Ammon's horn (tissue), 1 donor: ENCODE data around the gene FGF23.

Source experiments
- DNase-seq: peaks from one replicate; pipeline ENCODE4 v3.0.0-alpha.2; 2016; ENCODE audit warnings: low spot score

Gene FGF23

DNA sequence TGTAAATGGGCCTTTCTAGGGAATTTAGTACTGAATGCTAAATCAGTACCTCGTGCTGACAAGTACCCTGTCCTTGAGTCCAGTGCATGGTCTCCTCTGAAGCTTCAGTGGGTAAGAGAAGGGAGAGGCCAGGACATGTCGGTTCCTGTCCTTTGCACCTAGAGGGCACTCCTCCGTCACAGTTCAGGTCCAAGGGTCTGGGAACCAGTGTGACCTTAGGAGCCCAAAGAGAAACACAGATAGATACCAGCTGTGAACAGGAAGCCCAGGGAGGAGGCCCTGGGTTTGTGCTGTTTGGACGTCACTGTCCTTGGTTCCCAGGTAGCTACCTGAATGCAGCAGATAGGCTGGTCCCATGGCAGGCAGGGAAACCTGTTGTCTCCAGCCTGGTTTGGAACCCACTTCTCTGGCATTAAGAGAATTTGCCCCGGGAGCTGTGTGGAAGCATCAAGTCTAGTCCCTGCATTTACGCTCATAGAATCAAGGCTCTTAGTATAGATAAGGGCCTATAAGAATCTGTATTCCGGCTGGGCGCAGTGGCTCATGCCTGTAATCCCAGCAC, 3.9 kb upstream of the FGF23 start:
- DNase-seq: no peak

DNA sequence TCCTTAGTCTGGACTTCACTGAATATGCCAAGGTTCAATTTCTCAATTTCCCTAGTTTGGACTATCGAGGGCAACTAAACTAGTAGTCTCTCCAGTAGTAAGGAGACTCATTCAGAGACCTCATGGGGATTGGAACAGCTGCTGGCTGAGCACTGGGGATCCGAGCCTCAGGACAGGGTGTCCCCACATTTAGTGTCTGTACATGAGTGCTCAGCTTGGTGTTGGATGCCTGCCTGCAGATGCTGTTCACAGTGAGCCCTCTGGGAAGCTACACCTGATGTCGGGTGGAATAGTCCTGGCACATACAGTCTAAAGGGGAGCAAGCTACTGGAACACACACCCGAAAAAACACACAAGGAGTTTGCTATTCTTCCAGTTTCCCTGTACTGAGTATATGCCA, 820 bp upstream of the FGF23 start:
- no peak for DNase-seq

DNA sequence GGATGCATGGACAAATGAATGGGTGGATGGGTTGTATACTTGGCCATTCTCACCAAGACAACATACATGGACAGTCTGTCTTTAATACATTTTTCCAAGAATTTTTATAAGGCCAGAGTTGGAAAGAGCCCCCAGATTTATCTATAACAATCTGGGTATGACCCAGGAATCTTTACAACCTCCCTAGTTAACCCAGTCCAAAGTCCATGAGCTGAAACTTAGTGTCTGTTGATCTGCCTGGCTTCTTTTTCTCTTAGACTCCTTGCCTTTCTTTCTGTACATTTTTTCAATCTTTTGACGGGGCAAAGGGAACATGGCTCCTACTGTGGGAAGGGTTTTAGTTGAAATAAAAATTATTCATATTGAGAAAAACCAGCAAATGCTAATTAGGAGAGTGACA, 740 bp downstream of the FGF23 start:
- DNase-seq: no peak

DNA sequence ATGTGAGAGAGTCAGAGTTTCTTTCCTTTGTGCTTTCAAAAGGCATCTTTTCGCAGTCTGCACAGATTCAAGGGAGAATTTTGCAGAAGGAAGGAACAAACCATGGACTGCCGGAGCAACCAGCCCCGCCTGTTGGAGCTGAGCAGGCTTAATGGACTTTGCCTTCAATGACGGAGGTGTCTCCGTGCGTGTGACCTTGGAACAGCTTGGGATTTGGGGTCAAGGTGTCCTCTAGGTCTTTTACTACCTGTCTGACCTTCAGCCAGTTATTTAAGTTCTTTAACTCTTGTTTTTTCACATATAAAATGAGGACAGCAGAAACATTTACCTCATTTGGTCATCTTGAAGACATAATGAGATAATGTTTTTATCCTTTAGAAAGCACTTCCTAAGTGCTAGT, 4.1 kb downstream of the FGF23 start:
- DNase-seq: no peak

DNA sequence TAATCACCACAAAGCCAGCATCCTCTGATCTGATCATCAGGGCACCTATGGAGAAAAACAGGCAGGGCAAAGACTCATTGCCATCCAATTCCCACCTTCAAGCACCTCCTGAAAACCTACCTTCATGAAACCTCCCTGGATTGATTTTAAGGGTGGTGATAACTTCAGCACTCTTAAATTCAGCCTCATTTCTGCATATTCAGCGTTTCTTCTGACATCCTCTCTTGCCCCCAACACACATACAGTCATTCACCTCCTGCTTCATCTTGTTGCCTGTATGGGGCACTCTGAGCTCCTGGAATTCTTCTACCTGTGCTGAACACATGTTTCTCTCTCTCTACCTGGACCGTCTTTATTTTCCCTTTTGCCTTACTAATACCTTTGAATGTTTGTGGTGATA, 6.9 kb downstream of the FGF23 start:
- no peak for DNase-seq

DNA sequence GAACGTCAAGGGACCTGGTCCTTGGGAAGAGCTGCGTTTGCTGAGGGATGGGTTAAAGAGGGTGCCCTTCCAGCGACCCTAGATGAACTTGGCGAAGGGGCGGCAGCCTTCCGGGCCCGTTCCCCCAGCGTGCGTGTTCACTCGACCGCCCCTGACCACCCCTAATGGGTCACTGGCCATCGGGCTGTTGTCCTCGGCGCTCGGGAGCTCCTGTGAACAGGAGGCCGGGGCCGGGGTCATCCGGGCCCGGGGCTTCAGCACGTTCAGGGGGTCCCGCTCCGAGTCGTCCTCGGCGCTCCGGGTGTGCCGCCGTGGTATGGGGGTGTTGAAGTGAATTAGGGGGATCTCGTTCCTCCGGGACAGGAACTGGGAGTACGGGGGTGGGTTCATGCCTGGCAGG, 9.2 kb downstream of the FGF23 start:
- DNase-seq: no peak

DNA sequence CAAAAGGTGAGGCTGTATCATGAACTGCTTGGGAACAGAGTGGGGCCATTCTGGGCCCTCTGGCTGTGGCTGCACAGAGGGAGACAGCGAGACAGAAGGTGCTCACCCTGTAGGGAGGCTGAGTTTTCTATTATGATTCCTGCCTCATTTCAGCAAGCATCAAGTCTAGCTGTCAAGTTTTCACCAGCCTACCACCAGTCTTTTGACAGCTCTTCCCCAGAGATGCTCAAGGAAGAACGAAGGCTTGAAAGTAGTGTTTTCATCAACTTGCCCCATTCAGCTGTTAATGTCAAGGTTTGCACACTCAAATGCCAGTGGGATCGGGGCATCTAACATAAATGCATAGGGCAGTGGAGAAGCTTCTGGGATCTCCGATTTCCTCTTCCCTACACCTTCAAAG, 10.0 kb downstream of the FGF23 start:
- no peak for DNase-seq

DNA sequence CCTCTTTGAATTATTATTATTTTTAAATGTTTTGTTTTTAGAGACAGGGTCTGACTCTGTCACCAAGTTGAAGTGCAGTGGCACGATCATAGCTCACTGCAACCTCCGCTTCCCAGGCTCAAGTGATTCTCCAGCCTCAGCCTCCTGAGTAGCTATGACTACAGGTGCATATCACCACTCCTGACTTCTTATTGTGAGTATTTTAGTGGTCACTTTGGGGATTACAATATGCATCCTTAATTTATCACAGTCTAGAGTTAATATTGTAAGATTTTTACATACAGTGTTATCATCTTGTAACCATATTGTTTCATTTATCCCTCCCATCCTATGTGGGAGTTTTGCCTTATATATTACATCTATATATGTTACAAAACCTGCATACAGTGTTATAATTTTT, 13.4 kb downstream of the FGF23 start:
- DNase-seq: no peak

DNA sequence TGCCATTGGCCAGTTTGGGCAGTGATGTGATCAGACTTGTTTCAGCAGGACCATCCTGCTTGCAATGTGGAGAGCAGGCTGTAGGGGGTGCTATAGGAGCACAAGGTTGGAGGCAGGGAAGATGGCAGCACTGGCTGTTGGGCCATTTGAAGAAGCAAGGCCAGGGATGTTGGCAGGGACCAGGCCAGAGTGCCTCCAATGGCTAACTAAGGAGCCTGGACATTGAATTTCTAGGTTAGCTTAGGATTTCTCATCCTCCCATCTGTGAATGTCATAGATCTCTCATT, 23.5 kb downstream of the FGF23 start:
- no peak for DNase-seq

DNA sequence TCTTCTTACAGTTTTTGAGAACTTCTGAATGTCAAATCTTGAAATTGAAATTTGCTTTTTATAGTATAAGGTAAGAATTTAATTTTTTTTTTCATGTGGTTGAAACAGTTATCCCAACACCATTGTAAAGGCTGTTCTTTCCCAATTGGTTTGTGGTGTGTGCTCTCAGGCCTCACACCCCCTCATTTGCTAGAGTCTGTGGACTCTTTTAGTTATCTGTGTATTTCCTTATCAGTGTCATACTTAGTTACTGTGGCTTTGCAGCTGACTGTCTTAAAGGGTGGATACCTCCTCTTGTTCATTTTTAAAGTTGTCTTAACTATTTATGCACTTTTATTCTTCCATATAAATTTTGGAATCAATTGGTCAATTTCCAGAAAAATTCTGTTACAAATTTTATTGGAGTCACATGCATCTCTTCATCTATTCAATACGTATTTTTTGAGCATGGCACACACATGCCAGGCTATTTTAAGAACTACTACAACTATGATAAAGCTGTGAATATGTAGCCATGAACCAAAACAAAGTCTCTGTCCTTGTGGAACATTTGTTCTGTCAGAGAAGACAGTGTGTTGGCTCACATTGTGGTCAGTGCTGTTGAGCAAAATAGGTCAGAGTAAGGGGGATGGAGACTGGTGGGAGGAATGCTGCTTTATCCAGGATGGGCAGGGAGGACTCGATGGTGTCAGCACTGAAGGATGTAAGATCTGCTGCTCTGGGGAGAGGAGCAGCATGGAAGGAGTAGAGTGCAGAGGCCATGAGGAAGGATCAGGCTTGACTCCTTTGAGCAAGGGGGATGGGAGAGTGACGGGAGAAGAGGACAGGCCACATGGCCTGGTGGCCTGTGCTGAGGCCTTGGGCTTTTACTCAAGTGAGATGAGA, 24.1 kb downstream of the FGF23 start:
- no peak for DNase-seq

DNA sequence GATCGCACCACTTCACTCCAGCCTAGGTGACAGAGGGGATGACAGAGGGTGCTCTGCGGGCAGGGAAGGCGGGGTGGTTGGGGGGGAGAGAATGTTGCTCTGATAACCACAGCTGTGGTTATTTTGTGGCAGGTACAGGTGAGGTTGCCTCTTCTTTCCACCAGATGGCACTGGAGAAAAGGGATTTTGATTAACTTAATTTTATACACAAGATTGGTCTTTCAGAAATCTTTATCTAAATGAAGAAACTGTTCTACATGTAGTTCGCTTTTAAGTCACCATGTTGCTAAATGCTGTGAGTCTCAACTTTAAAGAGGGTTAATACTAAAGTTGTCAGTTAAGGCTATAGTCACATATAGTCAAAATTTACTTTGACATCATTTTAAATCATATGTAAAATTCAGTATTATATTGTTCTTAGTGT, 25.7 kb downstream of the FGF23 start:
- DNase-seq: no peak

DNA sequence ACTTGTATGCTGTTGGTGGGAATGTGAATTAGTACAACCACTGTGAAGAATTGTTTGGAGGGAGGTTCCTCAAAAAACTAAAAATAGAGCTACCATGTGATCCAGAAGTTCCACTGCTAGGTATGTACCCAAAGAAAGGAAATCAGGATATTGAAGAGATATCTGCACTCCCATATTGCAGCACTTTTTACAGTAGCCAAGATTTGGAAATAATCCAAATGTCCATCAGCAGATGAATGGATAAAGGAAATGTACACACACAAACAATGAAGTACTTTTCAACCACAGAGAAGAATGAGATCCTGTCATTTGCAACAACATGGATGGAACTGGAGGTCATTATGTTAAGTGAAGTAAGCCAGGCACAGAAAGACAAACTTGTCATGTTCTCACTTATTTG, 32.6 kb downstream of the FGF23 start:
- DNase-seq: no peak

DNA sequence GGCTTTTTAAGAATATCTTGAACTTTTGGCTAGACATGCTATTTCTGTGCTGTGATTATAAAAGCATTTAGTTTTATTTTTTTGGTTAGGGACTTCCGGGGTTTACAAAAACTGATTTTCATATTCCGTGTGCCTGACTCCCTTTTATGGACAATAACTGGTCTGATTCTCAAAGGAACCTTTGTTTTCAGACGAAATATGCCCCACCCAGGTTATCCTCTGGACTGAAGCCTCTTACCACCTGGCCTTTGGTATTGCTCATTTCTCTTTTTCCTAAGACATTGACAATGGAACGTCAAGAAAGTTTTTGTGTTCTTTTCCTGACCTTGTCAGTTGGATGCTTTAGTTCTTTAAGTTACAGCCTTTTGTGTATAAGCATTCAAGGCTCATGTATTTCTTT, 47.7 kb downstream of the FGF23 start:
- no peak for DNase-seq

DNA sequence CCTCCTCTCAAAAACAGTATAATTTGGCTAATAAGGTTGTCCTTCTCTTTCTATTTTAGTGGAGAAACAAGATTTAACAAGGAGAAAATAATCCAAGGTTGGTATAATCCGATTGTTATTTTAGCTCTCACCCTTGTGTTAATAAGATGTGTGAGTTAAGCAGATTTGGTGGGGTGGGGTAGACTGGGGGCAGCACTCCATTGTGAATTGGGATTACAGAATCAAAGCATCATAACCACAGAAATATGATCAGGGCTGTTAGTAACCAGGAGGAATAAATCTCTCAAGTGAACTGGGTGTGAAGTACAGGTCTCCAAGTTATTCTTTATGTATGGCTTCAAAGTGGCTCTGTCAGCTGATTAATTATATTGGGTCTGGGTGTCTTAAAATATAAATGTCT, 48.3 kb downstream of the FGF23 start:
- no peak for DNase-seq

DNA sequence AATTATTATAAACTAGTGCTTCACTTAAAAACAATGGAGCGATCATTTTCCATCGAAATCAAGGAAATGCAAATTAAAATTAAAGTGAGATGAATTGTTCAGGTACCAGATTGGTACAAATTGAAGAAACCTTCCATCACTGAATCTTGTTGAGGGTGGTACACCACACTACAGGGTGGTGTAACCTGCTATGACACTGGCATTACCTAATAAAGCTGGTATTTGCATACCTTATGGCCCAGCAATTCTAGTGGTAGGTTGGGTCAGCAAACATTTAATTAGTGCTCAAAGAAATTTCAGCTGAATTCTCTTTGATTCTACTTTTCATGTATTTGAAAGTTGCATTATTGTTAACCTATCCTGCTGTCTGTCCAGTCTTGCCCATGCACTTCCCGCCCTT, 49.3 kb downstream of the FGF23 start:
- DNase-seq: no peak

DNA sequence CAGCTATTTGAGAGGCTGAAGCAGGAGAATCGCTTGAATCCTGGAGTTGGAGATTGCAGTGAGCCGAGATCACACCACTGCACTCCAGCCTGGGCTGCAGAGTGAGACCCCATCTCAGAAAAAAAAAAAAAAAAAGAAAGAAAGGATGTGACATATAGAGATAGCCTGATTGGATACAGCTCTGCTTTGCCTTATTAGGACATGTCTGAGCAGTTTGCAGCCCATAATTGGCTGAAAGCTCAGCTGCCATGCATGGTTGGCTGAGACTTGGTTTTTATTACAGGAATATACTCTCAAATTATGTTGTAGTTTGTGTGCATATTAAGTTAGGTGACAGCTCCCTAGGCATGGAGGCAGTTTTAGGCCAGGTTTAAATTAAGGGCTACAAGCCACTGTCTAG, 52.2 kb downstream of the FGF23 start:
- DNase-seq: no peak

DNA sequence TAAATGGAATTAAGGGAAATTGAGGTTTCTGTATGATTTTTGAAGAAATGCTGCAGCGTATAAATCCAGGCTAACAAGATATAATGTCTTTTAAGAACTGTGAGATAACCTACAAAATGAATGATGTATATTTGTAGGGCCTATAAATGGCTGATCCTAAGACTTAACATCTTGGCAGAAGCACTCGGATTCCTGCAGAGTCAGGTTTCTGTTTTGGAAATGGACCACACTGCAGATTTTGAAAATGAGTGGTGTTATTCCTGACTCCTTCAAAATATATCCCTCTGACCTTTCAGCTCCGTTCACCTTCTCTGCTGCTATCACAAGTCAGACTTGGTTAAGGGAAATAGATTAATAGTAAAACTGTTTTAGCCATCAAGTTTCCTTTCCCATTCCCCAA, 53.5 kb downstream of the FGF23 start:
- no peak for DNase-seq

DNA sequence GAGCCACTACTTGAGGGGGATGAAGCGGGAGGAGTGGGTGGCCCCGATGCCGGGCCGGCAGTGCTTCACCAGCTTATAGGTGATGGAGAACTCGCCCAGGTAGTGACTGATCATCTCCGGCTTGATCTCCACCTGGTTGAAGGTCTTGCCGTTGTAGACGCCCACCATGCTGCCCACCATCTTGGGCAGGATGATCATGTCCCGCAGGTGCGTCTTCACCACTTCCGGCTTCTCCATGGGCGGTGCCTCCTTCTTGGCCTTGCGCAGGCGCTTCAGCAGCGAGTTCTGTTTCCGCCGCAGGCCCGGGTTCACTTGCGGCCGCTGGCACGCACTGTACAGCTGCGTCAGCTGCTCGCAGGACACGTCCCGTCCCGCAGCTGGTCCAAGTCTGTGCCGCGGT, 55.1 kb downstream of the FGF23 start:
- no peak for DNase-seq

DNA sequence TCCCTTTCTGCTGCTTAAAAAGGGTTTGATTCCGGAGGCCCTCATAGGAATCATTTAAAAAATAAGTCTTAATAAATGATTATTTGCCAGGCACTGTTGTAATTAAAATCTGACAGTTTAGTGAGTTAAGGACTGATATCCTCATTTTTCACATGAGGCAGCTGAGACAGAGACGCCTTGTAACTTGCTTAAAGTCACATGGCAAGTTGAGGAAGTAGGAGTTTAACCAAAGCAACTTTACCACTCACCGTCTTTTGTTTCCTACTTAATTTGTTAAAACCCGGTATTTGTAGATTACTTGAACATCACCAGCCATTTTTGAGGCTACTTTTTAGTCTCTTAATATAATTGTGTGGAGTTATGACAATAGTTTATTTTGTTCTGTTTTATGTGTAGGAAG, 56.1 kb downstream of the FGF23 start:
- DNase-seq: peak; percentile 18

DNA sequence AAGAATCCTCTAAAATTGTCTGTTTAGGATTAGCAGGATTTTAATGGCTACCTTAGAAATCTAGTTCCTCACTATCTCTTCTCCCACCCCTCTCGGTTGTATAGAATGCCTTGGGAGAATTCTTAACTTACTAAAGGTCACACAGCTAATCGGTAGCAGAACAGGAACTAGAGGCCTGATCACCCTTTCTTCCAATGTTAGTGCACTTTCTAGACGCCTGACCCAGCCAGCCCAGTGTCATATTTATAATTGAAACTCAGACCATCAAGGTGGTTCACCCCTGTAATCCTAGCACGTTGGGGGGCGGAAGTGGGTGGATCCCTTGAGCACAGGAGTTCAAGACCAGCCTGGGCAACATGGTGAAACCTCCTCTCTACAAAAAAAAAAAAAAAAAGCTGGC, 56.8 kb downstream of the FGF23 start:
- no peak for DNase-seq

DNA sequence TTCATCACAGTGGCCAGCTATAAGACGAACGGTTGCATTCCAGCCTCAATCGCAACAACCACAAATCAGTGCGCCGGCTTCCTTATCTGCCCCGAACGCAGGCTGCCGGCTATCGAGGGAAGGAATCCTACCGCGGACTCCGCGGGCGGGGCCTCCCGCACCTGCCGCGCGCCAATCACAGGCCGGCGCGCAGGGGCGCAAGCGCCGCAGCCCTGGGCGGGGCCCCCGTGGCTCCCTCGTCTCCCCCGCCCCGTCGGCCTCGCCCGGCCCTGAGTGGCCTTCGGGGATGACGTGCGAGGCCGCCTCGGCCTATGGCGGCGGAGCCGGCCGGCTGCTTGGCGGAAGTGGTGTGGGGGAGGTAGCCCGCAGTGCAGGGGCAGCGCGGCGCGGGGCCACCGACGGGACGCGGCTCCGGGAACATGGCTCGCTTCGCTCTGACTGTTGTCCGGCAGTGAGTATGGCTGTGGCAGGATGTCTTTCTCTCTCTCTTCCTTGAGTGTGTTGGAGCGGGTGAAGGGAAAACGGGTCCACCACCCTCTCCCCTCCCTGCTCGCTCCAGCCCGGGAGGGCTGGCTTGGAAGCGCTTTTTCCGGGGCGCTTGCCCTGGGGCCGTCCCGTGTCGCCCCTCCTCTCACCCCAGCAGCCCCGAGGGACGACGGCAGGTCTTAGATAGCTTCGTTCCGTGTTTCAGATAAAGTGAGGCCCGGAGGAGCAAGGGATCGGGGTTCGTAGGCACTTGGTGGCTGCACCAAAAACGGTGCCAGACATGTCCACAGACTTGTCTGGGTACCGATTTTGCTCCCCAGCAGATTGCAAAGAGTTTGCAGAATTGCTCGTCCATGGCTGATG, 58.4 kb downstream of the FGF23 start, which contains the start of gene TIGAR:
Gene TIGAR, plus strand, starts transcription at position 361 of the 849 bp plus-strand sequence. Its CDS starts 59 bp downstream, at position 420.
- DNase-seq: peak; percentile 97

DNA sequence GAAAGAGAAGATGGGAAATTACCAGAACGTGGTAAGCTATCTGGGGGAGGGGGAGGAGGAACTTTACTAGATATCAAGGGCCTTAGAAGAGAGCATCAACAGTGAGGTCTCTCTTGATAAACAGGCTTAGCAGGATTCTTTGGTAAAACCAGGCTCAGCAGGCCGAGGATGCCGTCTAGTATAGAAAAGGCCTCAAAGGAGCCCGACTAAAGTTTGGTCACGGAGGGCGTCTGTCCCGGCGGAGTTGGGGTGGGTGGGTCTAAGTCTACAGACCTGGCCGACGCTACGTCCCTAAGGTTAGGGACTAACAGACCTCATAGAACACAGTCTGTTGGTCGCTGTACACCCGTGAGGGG, 59.0 kb downstream of the FGF23 start:
- DNase-seq: no peak
